NCI-H2227 (cell line): ENCODE measurements around the gene B3GNT5.

Experiments used
- DNase-seq: peaks from one replicate; lab custom pipeline; 2025; ENCODE audit not compliant: unreplicated experiment; lab: John Stamatoyannopoulos, UW

The B3GNT5 gene

GRCh38 chr3:183264268-183264667 is 11.2 kb downstream of the B3GNT5 start:
- no peak for DNase-seq

- peak; percentile 16 for DNase-seq
These were observed 12.1 kb downstream of the B3GNT5 start for GRCh38 chr3:183265157-183265642.

- DNase-seq: no peak
These were observed 12.9 kb downstream of the B3GNT5 start for GRCh38 chr3:183265834-183266417.

GRCh38 chr3:183266454-183266853 is 13.4 kb downstream of the B3GNT5 start:
- no peak for DNase-seq

- no peak for DNase-seq
These were observed 14.1 kb downstream of the B3GNT5 start for GRCh38 chr3:183267140-183267539.

GRCh38 chr3:183268366-183268765 is 15.3 kb downstream of the B3GNT5 start:
- no peak for DNase-seq

- no peak for DNase-seq
These were observed 16.3 kb downstream of the B3GNT5 start for GRCh38 chr3:183269345-183269744.

GRCh38 chr3:183270344-183270743 is 17.3 kb downstream of the B3GNT5 start:
- DNase-seq: no peak

- no peak for DNase-seq
These were observed 19.1 kb downstream of the B3GNT5 start for GRCh38 chr3:183272142-183272541.

- DNase-seq: no peak
These were observed 19.7 kb downstream of the B3GNT5 start for GRCh38 chr3:183272791-183273190.

- no peak for DNase-seq
These were observed 21.6 kb downstream of the B3GNT5 start for GRCh38 chr3:183274609-183275008.

- DNase-seq: no peak
These were observed 22.4 kb downstream of the B3GNT5 start for GRCh38 chr3:183275418-183275817.

- DNase-seq: no peak
These were observed 22.9 kb downstream of the B3GNT5 start for GRCh38 chr3:183275937-183276336.

GRCh38 chr3:183277260-183277659 is 24.2 kb downstream of the B3GNT5 start:
- no peak for DNase-seq

GRCh38 chr3:183278479-183279088 is 25.5 kb downstream of the B3GNT5 start:
- DNase-seq: peak; percentile 20

GRCh38 chr3:183279371-183279770 is 26.3 kb downstream of the B3GNT5 start:
- DNase-seq: no peak

GRCh38 chr3:183281126-183281797 is 28.2 kb downstream of the B3GNT5 start:
- no peak for DNase-seq

- DNase-seq: no peak
These were observed 30.8 kb downstream of the B3GNT5 start for GRCh38 chr3:183283886-183284285.

GRCh38 chr3:183284570-183284969 is 31.5 kb downstream of the B3GNT5 start:
- no peak for DNase-seq

GRCh38 chr3:183285318-183285717 is 32.3 kb downstream of the B3GNT5 start:
- DNase-seq: no peak

- DNase-seq: peak; percentile 48
These were observed 32.9 kb downstream of the B3GNT5 start for GRCh38 chr3:183285828-183286457.
